ENCODE results near the gene HACL1.
A peak's percentile ranks its signal among the peaks of the same experiment; 100 is the strongest.
"Not testable (repeated sequence)": the region's sequence is repeated elsewhere in the genome, so short reads cannot be mapped to it uniquely, and the experiment has no call there.

The HACL1 gene

GRCh38 chr3:15629860-15630597 is 28.7 kb upstream of the HACL1 start:
- peak; percentile 73 for DNase-seq

- no peak for DNase-seq
Observed at GRCh38 chr3:15628967-15629366, 27.6 kb upstream of the HACL1 start.

DNA sequence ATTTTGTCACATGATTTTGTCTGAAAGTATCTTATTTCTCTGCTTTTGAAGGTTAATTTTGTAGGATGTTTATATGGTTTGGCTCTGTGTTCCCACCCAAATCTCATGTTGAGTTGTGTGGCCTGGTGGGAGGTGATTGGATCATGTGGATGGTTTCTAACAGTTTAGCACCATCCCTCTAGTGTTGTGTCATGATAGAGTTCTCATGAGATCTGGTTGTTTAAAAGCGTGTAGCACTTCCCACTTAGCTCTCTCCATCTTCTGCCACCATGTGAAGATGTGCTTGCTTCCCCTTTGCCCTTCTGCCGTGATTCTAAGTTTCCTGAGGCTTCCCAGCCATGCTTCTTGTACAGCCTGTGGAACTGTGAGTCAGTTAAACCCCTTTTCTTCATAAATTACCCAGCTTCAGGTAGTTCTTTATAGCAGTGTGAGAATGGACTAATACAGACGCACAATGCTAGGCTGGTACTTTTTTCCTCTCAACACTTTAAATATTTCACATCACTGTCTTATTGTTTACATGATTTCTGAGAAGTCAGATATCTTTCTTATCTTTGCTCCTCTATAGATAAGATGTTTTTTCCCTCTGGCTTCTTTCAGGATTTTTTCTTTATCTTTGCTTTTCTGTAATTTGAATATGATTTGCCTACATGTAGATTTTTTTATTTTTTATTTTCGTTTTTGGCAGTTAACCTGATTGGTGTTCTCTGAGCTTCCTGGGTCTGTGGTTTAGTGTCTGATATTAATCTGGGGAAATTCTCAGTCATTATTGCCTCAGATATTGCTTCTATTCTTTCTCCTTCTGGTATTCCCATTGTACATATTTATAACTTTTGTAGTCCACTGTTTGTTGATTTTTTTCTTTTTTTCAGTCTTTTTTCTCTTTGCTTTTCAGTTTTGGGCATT is 22.4 kb upstream of the HACL1 start:
- DNase-seq = no peak

DNA sequence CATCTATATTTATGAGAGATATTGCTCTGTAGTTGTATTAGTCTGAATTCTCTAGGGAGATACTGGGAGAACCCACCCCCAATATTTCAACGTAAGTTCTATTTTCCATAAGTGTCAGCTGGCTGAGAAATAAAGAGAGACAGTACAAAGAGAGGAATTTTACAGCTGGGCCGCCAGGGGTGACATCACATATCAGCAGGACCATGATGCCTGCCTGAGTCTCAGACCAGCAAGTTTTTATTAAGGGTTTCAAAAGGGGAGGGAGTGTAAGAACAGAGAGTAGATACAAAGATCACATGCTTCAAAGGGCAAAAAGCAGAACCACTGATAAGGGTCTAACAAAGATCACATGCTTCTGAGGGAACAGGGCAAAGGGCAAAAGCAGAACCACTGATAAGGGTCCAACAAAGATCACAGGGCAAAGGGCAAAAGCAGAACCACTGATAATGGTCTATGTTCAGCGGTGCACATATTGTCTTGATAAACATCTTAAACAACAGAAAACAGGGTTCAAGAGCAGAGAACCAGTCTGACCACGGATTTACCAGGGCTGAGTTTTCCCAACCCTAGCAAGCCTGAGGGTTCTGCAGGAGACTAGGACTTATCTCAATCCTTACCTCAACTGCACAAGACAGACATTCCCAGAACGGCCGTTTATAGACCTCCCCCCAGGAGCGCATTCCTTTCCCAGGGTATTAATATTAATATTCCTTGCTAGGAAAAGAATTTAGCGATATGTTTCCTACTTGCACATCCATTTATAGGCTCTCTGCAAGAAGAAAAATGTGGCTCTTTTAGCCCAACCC is 18.5 kb upstream of the HACL1 start:
- not testable (repeated sequence) for DNase-seq

GRCh38 chr3:15616053-15616452 is 14.7 kb upstream of the HACL1 start:
- DNase-seq = no peak

- DNase-seq = no peak
Observed at GRCh38 chr3:15614958-15615357, 13.6 kb upstream of the HACL1 start.

DNA sequence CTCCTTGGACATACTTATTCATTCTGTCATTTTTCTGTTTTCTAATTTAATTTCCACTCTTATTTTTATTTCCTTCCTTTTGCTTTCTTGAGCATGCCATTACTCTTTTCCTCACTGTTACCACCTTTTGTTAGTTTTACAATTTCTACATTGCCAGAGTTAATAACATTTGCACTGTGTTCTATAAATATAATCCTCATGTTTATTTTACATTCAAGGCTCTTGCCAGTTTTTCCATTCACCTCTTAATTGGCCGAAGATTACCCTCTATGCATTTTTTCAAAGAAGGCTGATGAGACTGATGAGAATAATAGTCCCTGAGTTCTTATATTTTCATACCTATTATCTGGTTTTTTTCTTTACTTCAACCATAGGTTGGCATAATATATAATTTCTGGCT is 10.6 kb upstream of the HACL1 start:
- no peak for DNase-seq

DNA sequence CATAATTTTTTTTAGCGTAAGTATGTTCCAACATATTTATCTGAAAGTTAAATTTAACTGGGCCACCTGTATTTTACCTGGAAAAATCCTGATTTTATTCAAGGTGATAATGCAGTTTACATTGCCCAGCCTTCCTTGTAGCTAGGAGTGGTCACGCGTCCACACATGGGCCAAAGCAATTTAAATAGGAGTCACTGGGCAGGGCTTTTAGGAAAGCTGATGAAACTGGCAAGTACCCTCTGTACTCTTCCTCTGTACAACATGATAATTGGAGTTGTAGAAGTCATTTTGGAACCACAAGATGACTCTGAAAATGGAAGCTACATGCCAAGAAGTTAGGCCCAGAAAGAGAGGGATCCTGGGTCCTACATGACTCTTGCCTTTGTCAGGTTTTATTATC is 9.6 kb upstream of the HACL1 start:
- DNase-seq = no peak

DNA sequence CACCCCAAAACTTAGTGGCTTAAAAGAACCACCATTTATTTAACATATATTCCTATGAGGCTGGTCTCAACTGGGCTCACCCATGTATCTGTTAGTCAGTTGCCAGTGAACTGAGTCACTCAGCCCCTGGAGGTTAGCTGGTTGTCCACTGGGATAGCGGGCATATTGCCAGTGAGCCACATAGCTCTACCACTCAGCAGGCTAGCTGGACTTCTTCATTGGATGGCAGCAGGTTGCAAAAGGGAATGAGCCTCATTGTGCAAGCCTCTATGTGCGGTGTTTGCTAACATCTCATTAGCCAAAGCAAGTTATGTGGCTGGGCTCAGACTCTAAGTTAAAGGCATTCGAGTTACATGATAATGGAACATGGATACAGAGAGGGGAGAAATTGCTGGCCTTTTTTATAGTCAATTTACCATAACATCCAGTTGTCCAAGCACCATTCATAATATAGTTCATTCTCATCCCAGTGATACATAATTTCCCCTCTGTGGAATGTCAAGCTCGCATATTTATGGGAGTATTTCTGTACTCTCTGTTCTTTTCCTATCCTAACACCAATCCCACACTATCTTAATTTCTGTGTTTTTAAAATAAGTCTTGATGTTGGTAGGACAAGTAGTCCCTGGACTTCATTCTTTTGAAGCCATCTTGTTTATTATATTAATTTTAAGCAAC is 8.9 kb upstream of the HACL1 start:
- DNase-seq = peak; percentile 12

DNA sequence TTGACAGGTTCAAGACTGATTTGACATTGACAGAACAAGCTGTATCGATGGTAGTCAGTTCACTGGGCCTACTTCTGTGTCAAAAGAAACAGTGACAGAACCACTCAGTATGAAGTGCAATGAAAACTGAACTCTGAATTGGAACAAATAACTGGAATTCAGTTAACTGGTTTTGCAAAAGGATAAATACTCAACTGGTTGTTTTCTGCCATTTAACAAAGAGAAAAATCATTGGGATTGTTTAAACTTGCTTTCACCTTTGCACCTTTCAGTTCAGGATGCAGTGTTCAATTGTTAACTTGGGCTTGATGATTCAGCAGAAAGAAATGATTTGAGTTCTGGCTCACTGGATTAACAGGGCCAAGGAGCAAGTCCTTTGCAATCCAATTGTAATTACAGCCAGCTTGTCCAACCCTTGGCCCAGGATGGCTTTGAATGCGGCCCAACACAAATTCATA is 5.1 kb upstream of the HACL1 start:
- DNase-seq = peak; percentile 55

DNA sequence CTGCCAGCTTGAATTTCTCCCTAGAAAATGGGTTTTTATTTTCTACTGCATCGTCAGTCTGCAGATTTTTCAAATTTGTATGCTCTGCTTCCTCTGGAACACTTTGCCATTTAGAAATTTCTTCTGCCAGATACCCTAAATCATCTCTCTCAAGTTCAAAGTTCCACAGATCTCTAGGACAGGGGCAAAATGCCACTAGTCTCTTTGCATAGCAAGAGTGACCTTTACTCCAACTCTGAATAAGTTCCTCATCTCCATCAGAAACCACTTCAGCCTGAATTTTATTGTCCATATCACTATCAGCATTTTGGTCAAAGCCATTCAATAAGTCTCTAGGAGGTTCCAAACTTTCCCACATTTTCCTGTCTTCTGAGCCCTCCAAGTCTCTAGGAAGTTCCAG is 3.2 kb upstream of the HACL1 start:
- not testable (repeated sequence) for DNase-seq

DNA sequence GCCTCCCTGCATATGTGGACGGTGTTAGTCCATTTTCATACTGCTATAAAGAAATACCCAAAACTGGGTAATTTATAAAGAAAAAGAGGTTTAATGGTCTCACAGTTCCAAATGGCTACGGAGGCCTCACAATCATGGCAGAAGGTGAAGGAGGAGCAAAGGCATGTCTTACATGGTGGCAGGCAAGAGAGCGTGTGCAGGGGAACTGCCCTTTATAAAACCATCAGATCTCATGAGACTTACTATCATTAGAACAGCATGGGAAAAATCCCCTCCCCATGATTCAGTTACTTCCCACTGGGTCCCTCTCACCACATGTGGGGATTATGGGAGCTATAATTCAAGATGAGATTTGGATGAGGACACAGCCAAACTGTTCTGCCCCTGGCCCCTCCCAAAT is 1.4 kb upstream of the HACL1 start:
- DNase-seq = not testable (repeated sequence)

GRCh38 chr3:15602146-15602536 is 772 bp upstream of the HACL1 start:
- no peak for DNase-seq

GRCh38 chr3:15601046-15601398 is 347 bp downstream of the HACL1 start:
- no peak for DNase-seq

- DNase-seq = no peak
Observed at GRCh38 chr3:15595955-15596354, 5.4 kb downstream of the HACL1 start.

DNA sequence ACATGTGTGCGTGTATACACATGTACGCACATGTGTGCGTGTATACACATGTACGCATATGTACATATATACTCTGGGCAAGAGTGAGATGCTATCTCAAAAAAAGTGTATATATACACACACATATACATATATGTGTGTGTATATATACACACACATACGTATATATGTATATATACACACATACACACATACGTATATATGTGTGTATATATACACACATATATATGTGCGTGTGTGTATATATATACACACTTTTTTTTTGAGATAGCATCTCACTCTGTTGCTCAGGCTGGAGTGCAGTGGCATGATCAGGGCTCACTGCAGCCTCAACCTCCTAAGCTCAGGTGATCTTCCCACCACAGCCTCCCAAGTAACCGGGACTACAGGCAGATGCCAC is 8.4 kb downstream of the HACL1 start:
- DNase-seq = no peak

GRCh38 chr3:15591928-15592327 is 9.4 kb downstream of the HACL1 start:
- DNase-seq = no peak

DNA sequence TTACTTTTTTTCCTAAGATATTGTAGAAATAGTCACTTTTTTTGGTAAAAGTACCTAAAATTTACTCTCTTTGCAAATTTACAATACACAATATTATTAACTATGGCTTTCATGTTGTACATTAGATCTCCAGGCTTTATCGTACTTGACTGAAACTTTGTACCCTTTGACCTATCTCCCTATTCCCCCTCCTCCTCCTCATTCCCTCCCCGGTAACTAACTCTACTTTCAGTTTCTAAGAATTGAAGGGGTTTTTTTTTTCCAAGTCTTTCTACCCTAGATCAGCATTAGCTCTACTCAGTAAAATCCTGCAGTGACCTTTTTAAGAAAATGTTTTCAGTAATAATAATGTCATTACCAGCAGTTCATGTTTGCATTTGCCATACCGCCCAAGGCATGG is 10.1 kb downstream of the HACL1 start:
- DNase-seq = no peak

DNA sequence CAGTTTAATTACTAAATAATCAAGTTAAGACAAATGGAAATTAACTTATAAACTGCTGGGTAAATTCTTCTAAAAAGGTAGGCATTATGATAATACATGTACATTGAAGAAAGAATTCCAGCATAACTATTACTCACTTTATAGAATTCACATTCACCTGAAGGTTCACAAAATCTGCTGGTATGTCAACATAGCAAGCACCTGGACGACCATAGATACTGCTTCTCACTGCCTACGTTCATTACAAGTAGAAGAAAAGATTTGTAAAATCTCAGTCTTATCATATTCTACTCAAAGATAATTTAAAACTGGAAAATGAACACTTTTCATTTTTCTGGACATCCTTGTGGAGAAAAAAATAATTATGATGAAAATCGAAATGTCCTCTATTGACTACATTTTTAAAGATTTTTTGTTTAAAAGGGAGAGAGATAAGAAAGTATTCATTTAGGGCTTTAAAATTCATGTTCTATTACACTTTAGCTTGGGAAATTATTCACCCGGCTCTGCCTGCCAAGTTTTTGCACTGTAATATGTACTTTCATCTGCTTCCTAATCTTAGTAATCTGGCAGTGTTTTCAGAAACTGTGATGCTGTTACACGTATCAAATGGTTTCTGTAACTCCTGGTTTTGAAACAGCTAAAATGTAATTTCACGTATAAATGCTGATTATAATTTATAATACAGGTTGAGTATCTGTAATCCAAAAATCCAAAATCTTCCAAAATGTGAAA is 16.1 kb downstream of the HACL1 start:
- DNase-seq = no peak

GRCh38 chr3:15581471-15582394 is 19.6 kb downstream of the HACL1 start:
- no peak for DNase-seq

DNA sequence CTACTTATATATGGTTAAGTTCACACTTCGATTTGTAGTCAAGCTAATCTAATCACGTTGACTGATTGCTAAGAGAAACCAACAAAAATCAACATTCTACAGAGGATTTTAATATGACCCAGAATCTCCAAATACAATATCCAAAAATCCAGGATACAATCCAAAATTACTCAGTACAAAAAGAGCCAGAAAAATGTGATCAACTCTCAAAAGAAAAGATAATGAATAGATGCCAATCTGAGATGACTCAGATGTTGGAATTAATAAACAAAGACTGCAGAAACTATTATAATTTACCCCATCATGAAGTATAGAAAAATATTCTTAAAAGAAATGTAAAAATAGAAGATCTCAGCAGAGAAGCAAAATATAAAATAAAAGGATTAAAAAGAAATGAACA is 22.3 kb downstream of the HACL1 start:
- no peak for DNase-seq

Measured in kidney glomerular epithelial cell (primary cell).